HFF-Myc (cell line): ENCODE data around the gene ABO.
"Not testable (repeated sequence)": the region's sequence is repeated elsewhere in the genome, so short reads cannot be mapped to it uniquely, and the experiment has no call there.

Experiments used
- DNase-seq: peaks from one replicate; pipeline ENCODE4 v3.0.0-alpha.2; 2011; ENCODE audit warnings: low read depth; ENCODE audit errors: extremely low read depth
- H3K4me3 ChIP-seq: replicated peaks from 2 replicates; pipeline ENCODE4 v1.5.1; 2011; ENCODE audit warnings: low read depth, mild to moderate bottlenecking, control low read depth, low read length
- CTCF ChIP-seq: IDR thresholded peaks from 2 replicates; pipeline ENCODE4 v1.5.1; 2012; ENCODE audit warnings: mild to moderate bottlenecking, low read depth, low read length, control low read depth; ENCODE audit errors: missing control alignments

Gene ABO

GRCh38 chr9:133234577-133235322 lies 40.3 kb downstream of the ABO start:
- TF ChIP-seq CTCF, result no peak
- DNase-seq, result no peak
- H3K4me3 ChIP-seq, result no peak overlapping the region

- no peak for DNase-seq
Measured at GRCh38 chr9:133233681-133234432, 41.1 kb downstream of the ABO start.

GRCh38 chr9:133231934-133232568 lies 43.0 kb downstream of the ABO start:
- DNase-seq, H3K4me3 ChIP-seq: not testable (repeated sequence)

More at GRCh38 chr9:133233681-133234432, 41.1 kb downstream of the ABO start:
- TF ChIP-seq CTCF, result no peak
- no peak overlapping the region for H3K4me3 ChIP-seq

GRCh38 chr9:133230514-133230913 lies 44.5 kb downstream of the ABO start:
- DNase-seq, H3K4me3 ChIP-seq: not testable (repeated sequence)

- H3K4me3 ChIP-seq, result no peak overlapping the region
- no peak for DNase-seq
- no peak for TF ChIP-seq CTCF
Measured at GRCh38 chr9:133230093-133230492, 44.9 kb downstream of the ABO start.

- H3K4me3 ChIP-seq, DNase-seq: not testable (repeated sequence)
Measured at GRCh38 chr9:133228474-133229193, 46.4 kb downstream of the ABO start.

- not testable (repeated sequence) for H3K4me3 ChIP-seq, DNase-seq
Measured at GRCh38 chr9:133227996-133228395, 47.0 kb downstream of the ABO start.

- no peak for TF ChIP-seq CTCF
- no peak overlapping the region for H3K4me3 ChIP-seq
- no peak for DNase-seq
Measured at GRCh38 chr9:133227242-133227860, 47.6 kb downstream of the ABO start.
